ENCODE data around the gene CA5A. TPM values are rescaled to one million over a fixed set of nuclear protein-coding genes. Genes with fewer than 3 reads are reported as not detected.
A peak's percentile ranks its signal among the peaks of the same experiment; 100 is the strongest.

The CA5A gene
- total RNA-seq, 6 experiments from 2014 or later: not detected

DNA sequence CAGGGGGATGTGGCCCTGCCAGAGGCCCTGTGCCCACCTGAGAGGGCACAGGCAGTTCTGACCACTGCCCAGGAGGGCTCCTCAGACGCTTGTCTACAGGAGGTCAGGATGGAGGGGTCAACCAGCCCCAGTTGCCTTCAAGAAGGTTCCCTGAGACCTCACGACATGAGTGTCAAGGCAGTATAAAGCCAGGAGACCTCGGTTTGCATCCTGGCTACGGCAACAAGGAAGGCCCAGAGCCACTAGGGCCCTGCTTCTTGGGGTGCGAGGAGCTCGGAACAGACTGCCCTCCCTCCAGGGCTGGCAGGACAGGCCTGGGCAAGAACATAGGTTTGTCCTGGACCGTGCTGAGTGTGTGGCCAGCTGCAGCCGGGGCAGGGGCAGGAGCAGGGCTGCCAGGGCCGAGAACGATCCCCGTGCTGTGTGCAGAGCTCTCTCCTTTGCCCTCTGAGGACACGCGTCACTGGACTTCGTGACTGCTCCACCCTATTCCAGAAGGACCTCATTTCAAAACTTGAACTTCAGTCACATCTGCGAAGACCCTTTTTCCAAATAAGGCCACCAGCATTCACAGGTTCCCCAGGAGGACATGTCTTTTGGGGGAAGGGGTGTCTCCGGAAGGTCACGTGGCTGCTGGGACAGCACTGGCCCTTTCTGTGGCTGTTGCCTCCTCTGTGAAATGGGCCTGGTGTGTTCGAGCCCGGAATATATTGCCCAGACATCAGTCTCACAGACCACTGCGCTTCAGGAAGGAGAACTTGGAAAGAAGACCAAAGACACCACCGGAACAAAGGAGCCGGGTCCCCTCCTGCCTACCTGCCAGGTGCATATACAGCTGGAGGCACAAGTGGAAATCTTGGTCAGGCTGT, 94.8 kb downstream of the CA5A start:
- Mint-ChIP-seq H3K36me3 (ENCODE audit: low read depth) (no peaks in the 10 kb centered on the region), H3K27ac (0 out of 2 replicates have a peak overlapping the region, but pooled peaks have one; percentile 16), H3K9me3 (no peaks in the 10 kb centered on the region), H3K4me3 (no peak overlapping the region), H3K27me3 (ENCODE audit: insufficient read depth) (peaks cover 6% of the 10 kb centered on the region), H3K4me1 (ENCODE audit: low read depth) (peaks cover 9% of the 10 kb centered on the region)
- no peak for DNase-seq
- TF ChIP-seq, protein P1, sequence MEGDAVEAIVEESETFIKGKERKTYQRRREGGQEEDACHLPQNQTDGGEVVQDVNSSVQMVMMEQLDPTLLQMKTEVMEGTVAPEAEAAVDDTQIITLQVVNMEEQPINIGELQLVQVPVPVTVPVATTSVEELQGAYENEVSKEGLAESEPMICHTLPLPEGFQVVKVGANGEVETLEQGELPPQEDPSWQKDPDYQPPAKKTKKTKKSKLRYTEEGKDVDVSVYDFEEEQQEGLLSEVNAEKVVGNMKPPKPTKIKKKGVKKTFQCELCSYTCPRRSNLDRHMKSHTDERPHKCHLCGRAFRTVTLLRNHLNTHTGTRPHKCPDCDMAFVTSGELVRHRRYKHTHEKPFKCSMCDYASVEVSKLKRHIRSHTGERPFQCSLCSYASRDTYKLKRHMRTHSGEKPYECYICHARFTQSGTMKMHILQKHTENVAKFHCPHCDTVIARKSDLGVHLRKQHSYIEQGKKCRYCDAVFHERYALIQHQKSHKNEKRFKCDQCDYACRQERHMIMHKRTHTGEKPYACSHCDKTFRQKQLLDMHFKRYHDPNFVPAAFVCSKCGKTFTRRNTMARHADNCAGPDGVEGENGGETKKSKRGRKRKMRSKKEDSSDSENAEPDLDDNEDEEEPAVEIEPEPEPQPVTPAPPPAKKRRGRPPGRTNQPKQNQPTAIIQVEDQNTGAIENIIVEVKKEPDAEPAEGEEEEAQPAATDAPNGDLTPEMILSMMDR (IDR thresholded peaks at IDR 0.05): no peak

DNA sequence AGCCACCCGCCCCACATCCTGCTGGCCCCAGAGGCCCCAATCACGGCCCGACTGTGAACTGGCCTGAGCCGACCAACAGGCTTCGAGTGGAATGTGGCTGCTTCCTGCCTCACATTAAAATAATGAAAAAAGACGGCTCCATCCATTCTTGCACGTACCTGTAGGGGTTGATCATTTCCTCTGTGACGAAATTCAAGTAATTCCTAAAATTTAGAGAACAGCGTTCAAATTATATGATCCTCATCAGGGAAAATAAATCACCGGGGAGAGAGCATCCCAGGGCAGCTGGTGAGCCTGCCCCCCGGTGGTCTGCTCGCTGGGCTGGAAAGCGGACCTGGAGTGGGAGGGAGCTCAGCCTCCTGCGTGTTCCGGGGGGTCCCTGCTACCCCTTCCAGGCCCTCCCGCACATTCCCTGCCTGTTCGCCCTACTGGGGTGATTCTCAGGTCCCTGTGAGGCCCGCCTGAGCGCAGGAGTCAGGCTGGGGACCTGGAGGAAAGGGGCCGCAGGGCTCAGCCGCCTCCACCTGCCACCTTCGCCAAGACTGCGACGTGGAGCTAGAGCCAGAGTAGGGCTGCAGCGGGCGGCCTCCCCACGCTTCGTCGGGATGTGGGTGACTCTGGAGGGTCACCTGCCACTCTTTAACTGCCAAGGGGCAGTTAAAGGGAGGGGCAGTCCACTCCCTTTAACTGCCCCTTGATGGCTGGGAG, 95.9 kb downstream of the CA5A start:
- DNase-seq: no peak
- Mint-ChIP-seq H3K9me3 (no peaks in the 10 kb centered on the region), H3K4me3 (no peak overlapping the region), H3K27me3 (ENCODE audit: insufficient read depth) (peaks cover 9% of the 10 kb centered on the region), H3K36me3 (ENCODE audit: low read depth) (no peaks in the 10 kb centered on the region), H3K4me1 (ENCODE audit: low read depth) (peaks cover 9% of the 10 kb centered on the region), H3K27ac (no peak overlapping the region; the same call in 1 of the 2 replicates)
- TF ChIP-seq, protein P1 (IDR thresholded peaks at IDR 0.05): no peak

DNA sequence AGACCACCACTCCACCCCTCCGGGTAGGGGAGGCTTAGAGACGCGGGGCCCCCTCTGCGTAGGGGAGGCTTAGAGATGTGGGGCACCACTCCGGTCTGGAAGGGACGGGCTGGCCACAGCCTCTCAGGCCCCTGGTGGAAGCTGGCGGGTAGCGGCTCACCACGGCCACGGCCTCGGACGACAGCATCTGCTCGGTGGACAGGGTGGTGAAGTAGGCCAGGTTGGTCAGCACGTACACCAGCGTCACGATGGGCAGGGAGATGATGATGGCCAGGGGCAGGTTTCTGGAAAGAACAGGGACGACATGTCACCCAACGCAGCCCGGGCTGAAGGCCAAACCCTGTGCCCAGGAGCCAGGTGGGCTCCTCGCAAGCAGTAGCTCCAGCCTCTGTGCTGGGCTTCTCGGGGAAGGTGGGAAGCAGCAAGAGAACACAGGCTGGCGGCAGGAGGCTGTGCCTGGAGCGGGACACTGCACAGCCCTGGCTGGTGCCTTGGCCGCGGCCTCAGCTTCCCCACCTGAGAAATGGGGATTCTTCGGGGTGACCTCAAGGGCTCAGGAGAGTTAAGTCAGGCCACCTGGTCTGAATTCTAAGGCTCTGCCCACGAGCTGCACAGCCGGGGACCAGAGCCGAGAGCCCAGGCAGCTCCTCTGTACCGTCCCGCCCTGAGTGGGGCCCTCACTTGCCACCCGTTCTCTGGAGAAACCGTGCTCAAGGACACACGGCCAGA, 96.6 kb downstream of the CA5A start:
- no peak for DNase-seq
- Mint-ChIP-seq H3K9me3 (no peaks in the 10 kb centered on the region), H3K27me3 (ENCODE audit: insufficient read depth) (peaks cover 11% of the 10 kb centered on the region), H3K4me1 (ENCODE audit: low read depth) (peaks cover 6% of the 10 kb centered on the region), H3K36me3 (ENCODE audit: low read depth) (no peaks in the 10 kb centered on the region), H3K27ac (no peak overlapping the region; the same call in 1 of the 2 replicates), H3K4me3 (no peak overlapping the region)
- TF ChIP-seq, protein P1 (IDR thresholded peaks at IDR 0.05): no peak

DNA sequence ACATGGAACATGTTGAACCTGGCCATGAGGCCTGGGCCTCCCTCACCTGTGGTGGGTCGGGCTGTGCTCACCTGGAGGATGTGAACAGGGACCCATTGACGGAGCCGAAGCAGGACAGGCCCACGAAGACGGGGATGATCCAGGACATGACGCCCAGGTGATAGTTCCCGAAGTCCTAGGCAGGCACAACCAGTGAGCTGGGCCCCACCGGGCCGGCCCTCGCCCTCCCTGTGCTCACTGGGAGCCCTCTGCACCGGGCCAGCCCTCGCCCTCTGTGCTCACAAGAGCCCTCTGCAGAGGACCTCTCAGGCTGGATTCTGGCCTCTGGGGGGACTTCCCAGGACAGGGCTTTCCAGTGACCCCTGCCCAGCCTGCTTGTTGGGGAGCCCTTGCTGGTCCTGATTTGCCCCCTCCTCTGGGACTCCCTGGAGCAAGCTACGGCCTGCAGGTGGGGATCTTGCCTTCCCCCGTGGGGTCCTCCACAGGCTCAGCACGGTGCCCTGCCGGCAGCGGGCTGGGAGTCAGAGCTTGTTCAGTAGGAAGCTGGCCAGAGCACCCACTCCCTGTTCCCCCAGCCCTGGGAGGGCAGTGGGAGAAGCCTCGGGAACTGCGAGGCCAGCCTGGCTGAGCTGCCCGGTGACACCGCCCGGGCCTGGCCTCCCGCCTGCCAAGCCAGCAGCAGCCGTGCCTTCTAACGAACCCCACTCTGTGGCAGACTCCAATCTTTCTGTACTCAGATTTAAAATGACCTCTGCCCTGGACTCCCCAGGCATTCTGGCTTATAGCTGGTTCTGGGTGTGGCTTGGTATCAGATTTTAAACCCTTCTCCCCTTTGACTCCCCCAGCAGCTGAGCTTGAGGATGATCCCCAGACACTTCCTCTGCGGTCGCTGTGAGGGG, 97.4 kb downstream of the CA5A start:
- Mint-ChIP-seq H3K36me3 (ENCODE audit: low read depth) (no peaks in the 10 kb centered on the region), H3K4me3 (no peak overlapping the region), H3K27ac (no peak overlapping the region), H3K9me3 (no peaks in the 10 kb centered on the region), H3K4me1 (ENCODE audit: low read depth) (no peaks in the 10 kb centered on the region), H3K27me3 (ENCODE audit: insufficient read depth) (peaks cover 9% of the 10 kb centered on the region)
- TF ChIP-seq, protein P1 (IDR thresholded peaks at IDR 0.05): no peak
- no peak for DNase-seq

Other genes with a start within 250 kb of the CA5A start
- 10 to 100 TPM; 18.4 to 23.7 (median 21.7) TPM for gene KLHDC4, start 170.5 kb downstream of the CA5A start, total RNA-seq (2021; fragmentation: NEBNext Ultra II Directional; extraction: Animal tissue kit (Norgen Biotek cat#: 25700))
- 100 to 1,000 TPM; 112 to 133 (median 124) TPM for gene SLC7A5, start 67.0 kb downstream of the CA5A start, total RNA-seq (2021; fragmentation: NEBNext Ultra II Directional; extraction: Animal tissue kit (Norgen Biotek cat#: 25700))
- 10 to 100 TPM; 15.6 to 19.0 (median 16.2) TPM for gene BANP, start 14.9 kb upstream of the CA5A start, total RNA-seq (2021; fragmentation: NEBNext Ultra II Directional; extraction: Animal tissue kit (Norgen Biotek cat#: 25700))

Data from HFFc6 (cell line).